HG03159 (cell line): ENCODE data around the gene FKBP9.
"Not testable (repeated sequence)": the region's sequence is repeated elsewhere in the genome, so short reads cannot be mapped to it uniquely, and the experiment has no call there.

ENCODE experiments used
- ATAC-seq: cut with Tn5 transposase; IDR thresholded peaks from one replicate; pipeline ENCODE4 v1.9.1; 2021; ENCODE audit warnings: mild to moderate bottlenecking, moderate library complexity; ENCODE audit not compliant: unreplicated experiment

FKBP9 gene

DNA sequence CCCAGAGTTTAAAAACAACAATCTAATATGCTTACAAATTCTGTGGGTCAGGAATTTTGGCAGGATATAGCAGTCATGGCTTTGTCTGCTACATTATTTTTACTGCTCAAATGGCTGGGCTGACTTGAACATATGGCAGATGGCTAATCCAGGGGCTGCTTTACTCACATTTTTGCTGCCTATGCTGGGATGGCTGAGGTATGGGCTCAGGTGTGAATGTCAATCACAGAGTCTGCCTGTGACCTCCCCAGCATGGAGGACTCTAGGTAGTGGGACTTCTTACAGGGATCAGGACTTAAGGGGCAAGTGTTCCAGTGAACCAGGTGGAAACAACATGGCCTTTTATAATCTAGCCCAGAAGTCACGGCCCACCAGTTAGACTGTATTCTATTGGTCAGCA is 4.4 kb upstream of the FKBP9 start:
- ATAC-seq: no peak

DNA sequence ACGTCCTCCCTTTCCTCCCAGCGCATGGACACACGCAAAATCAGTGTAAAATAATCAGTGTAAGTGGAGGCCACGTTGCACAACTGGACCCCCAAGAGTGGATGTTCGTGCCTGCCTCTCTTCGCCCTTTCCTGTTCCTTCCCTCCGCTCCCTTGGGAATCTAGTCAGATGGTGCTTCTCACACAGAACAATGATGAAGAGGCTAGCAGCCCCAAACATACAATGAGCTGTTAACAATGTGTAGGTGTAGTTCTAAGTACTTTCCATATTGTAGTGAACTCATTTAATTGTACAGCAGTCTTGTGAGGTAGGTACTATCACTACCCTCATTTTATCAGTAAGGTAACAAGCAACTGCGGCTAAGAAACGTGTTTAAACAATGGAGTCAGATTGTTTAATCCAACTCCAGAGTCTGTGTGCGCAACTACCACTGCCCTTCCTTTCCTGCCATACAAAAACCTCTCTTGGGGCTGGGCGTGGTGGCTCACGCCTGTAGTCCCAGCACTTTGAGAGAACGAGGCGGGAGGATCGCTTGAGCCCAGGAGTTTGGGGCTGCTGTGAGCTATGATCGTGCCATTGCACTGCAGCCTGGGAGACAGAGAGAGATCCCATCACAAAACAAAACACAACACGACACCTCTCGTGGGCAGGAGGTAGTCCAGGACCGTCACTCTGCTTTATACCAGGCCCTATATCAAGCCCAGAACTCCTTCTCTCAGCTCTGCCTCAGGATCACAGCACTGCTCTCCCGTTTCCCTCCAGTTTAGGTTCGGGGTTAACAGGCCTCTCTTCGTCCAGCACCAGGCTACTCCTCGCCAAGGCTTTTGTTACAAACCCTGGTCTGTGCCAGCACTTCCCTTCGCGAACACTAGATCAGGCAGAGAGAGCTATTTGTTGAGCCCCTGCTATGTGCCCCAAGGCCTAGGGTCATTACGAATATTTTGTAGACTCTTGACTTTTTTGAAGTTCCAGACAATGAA is 1.1 kb downstream of the FKBP9 start:
- ATAC-seq: no peak

DNA sequence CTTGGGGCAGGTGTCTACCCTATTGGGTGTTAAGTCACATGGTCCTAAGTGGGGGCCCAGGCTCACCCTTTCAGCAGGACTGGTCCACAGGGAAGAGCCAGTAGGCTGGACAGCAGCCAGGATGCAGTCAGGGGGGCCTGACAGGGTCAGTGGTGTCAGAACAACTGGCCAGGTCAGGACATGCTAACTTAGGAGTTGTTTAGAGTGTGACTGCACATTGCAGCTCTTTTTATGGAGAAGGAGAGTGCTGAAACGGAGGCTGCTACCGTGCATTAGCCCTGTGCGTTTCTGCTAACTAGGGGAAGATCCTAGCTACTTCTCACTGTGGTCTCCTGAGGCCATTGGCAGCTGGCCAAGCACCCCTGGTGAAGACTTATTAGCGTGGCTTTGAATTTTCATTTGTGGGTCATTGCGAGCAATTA is 6.7 kb downstream of the FKBP9 start:
- ATAC-seq: not testable (repeated sequence)

DNA sequence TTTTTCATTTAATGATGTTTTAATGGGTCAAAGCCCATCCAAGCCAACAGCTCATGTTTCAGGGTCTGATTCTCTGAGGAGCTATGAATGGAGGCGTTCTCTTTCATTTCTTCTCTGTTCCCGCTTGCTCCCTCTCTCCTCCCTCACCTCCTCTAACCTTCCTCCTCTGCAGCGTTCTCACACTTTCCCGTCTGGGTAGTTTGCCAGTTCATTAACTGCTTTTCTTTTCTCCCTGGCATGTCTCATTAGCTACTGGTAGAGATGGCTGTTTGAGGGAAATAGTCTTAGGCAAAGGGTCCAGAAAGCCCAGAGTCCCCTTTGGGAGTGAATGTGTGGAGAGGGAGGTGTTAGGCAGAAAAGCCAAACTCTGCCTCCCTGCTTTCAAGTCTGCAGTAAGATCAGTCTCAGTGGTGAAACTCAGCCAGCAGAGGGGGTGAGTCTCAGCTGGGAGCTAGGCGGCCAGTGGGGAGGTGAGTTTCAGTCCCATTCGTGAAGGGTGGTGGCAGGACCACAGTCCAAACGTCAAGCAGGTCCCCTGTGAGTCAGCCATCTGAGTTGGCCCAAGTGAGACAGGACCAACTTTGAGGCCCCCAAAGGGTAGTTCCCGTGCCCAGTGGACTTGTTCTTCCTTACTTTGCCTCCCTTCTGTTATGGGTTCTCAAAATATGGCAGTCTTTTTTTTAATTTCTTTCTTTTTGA is 7.4 kb downstream of the FKBP9 start:
- ATAC-seq: peak; percentile 97

DNA sequence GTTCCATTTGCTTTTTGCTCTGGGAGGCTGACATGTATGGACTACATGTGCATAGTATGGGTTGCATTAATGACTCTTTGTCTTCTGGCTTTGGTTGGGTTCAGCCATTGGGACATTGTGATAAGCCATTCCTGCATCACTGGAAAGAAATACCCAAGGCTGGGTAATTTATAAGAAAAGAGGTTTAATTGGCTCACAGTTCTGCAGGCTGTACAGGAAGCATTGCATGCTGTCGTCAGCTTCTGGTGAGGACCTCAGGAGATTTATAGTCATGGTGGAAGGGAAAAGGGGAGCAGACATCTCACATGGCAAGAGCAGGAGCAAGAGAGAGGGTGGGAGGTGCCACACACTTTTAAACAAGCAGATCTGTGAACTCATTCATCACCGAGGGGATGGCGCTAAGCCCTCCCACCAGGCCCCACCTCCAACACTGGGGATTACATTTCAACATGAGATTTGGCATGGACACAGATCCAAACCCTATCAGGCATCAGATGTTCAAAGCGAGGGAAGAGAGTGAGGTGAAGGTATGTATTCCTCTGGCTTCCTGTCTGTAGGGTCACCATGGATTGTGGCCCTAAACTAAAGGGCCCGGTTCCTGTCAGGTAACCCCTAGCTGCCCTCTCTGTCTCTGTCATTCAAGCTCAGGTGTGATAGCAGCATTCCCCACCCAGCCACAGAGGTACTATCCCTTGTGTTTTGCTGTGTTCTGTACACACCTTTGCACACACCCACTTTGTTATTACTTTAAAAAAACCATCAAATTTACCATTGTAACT is 9.4 kb downstream of the FKBP9 start:
- not testable (repeated sequence) for ATAC-seq

DNA sequence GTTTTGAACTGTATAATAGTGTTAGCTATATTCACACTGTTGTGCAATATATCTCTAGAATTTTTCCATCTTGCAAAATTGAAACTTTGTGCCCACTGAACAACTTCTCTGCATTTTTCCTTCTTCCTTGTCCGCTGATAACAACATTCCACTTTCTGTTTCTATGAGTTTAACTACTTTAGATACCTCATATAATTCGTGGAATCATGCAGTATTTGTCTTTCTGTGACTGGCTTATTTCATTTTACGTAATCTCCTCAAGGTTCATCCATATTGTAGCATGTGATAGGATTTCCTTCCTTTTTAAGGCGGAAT is 10.0 kb downstream of the FKBP9 start:
- not testable (repeated sequence) for ATAC-seq

DNA sequence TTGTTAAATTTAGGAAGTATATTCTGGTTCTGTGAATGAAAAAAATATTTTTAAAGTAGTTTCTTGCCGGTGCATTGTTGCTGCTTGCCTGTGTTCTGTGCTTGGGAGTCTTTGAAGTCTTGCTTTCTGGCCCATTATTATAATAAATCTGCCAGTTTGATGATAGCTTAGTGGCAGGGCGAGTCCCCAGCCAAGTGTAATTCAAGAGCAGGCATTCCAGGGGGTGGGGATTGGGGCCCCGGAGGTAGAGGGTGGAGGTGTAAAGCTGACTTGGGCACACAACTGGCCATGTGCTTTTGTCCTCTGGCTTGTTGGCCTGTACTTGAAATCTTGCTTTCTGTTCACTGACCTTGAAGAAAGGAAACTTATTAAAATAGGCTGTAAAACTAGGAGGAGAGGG is 14.7 kb downstream of the FKBP9 start:
- ATAC-seq: not testable (repeated sequence)

DNA sequence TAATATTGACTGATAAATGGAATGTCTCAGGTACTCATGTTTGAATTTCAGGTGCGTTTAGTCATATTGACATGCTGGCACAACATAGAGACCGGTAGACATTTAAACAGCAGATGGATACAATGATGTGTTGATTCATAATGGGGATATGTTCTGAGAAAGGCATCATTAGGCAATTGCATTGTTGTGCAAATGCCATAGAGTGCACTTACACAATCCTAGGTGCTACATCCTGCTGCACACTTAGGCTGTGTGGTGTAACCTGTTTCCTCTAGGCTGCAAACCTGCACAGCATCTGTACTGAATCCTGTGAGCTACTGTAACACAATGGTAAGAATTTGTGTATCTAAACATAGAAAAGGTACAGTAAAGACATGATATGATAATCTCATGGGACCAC is 19.9 kb downstream of the FKBP9 start:
- ATAC-seq: not testable (repeated sequence)

DNA sequence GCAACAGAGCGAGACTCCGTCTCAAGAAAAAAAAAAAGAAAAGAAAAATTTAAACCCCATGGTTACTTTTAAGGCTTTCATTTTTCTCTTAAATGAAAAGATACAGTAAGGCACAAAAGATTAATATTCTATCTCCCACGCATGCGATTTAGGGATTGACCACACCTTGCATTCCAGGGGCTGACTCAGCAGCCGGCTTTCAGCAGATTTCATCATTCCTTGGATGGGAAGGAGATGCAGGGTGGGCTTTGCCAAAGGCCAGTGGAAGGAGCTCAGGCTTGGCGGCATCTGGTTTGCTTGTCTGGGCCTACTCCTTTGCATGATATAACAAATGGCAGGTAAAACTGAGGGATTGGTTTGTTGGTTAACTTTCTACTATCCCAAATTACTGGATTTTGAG is 22.0 kb downstream of the FKBP9 start:
- not testable (repeated sequence) for ATAC-seq

DNA sequence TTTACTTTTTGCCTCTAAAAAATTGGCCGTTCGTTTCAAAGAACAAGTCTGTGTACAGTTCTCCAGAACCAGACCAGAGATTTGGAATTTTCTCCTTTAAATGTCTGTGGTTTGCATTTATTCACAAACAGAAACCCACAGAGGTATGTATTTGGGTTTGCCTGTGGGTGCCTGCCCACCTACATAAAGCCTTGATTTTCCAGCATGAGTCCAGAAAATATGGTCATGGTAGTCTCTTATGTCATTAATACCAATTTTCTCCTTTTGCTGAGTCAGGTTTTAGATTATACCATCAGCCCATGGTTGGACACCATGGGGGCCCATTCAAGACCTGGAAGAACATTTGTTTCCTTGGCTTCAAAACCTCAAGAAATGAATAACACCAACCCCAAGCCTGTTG is 22.7 kb downstream of the FKBP9 start:
- not testable (repeated sequence) for ATAC-seq

DNA sequence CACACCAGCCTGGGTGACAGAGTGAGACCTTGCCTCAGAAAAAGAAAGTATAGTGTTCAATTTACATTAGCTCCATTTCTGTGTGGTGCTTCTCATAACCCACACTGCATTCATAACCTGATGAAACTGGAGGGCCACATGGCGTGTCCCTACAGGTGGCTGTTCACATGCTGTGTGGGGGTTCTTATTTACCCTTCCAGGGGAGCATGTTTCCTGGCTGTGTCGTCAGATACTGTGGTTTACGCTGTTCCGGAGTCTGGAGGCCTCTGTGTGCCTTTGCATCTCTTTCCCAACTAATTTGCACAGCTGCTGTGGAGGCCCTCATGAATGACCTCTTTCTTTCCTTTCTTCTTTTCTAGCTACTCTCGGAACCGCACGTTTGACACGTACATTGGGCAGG is 30.9 kb downstream of the FKBP9 start:
- ATAC-seq: peak; percentile 47

DNA sequence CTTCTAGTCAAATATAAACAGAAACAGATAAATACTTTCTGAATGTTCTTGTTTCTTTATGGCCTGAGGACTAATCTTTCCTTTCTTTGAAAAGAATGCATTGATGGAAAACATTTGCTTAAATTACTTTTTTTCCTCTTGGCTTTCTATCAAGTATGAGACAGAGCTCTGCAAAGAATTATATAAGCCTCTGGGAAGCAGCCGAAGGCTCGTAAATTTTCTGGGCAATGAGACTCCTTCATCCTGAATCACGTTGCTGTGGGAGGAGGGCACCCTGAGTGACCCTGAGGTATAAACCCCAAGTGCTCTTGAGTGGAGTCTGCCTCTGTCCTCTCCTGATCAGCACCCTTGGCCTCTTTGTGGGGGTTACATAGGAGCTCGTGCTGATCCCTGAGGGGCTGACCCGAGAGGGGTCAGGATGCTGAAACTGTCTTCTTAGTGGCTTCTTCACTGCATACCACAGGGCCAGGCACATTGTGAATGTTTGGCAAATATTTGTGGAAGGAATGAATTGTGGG is 33.9 kb downstream of the FKBP9 start:
- not testable (repeated sequence) for ATAC-seq

DNA sequence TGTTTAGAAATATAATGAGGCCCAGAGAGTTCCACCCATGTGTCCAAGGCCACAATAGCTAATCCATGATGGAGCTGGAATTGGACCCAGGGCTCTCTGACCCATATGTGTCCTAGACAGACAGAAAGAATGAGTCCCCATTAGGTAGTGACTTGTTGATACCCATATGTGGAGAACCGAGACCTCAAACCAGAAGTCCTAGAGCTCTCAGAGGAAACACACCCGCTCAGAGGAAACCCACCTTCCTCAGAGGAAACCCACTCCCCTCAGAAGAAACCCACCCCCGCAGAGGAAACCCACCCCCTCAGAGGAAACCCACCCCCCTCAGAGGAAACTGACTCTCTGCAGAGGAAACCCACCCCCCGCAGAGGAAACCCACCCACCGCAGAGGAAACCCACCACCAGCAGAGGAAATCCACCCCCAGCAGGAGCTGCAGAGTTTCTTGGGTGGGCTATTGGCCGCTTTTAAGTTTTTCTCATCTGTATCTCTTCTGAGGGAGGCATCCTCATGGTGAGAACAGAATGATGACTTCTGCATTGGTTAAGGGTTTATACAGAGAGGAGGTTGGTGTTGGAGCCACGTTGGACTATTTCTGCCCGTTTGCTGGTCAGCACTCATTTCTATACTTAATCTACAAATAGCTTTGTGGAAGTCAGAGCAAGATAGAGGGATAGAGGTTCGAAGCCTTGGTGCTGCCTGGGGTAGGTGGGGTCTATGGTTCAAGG is 34.9 kb downstream of the FKBP9 start:
- not testable (repeated sequence) for ATAC-seq

DNA sequence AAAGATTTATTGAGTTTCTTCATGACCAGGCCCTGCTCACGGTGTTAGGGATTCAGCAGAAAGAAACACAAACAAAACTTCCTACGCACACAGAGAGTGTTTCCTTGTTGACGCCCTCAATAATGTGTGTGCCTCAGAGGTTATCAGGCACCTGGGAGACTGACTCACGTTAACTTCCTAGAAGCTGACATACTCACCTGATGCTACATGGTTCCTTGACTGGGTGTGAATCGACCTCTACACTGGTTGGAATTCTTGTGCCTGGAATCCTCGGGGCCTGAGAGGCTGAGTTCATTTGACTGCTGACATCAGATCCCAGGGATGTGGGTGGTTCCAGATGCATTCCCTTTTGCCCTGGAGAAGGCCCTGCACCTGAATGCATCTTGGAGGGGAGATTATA is 35.5 kb downstream of the FKBP9 start:
- ATAC-seq: not testable (repeated sequence)

DNA sequence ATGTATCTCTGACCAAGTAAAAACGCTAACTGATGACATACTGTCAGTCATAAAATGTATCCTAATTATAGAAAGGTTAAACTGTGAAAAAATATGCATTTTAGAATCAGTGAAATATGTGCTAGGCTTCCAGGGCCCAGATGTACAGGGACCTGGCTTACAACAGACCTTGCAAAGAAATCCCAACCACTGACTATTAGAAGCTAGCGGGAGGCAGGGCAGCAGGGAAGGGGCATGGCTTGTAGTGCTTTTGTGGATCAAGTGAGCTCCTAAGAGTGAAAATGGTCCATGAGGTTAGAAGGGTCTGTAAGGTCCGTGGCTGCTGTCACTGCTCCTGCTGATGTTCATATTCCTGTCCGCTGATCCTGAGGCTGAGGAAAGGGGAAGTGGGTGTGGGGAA is 40.7 kb downstream of the FKBP9 start:
- ATAC-seq: not testable (repeated sequence)

DNA sequence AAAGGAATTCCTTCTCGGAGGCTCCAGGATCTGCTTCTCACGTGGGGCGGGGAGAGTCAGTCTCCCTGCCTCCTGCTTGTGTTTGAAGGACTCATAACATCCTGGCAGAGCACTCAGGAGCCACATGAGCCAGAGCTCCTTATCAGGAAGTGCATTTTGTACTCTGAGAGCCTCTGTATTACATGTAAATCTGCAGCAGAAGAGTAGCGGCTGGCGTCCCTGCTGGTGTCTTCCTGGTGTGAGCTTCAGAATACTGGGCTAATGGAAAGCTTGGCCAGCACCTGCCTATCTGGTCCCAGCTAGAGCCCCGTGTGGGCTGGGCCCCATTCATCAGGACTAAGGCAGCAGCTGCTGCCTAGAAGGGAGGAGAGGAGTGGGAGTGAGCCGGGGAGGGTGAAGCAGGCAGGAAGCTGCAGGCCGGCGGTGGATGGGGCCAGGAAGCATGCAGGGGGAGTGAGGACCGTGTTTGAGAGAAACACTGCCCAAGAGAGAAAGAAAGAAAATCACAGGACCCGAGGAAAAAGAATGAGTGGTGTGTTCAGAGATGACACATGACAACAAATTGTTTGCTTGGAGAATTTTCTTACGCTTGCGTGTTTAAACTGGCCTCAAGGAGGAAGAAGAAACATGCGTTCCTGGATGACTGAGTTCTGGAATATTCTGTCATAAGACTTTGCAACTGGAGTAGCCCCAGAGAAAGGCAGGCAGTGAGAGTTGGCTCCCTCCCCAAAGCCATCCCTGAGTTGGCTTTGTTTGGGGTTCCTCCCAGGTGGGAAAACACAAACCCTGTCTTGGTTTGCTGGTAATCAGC is 41.3 kb downstream of the FKBP9 start:
- ATAC-seq: peak; percentile 51

DNA sequence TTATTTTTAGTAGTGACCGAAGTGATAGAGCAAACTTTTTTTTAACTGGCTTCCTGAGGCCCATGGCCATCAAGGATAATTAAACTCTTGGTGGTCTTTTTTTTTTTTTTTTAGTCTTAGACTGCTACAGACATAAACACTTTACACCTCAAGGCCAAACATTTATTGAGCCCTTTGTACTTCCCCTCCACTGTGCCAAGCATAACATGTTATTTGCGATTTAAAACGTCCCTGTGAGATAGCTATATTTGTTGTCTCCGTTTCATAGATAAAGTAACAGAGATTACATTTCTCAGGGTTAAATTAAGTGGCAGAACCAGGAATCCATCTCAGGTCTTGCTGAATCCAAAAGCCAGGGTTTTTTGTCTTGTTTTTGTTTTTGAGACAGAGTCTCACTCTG is 42.1 kb downstream of the FKBP9 start:
- ATAC-seq: not testable (repeated sequence)

DNA sequence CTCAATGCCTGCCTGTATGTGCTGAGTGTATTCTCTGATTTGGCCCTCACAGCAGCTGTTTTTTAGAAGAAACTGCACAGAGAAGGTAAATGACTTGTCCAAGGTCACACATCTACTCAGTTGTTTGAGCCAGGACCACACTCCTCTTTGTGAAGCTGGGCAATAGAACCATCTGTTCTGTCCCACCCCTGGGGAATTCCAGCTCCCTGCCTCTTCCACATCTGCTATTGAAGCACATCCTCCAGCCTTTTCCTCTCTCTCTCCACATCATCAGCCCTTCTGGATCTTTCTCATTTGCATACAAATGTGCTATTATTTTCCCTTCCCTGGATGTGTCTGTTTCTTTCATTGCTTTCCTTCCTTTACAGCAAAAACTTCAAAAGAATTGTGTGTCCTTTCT is 45.9 kb downstream of the FKBP9 start:
- not testable (repeated sequence) for ATAC-seq

DNA sequence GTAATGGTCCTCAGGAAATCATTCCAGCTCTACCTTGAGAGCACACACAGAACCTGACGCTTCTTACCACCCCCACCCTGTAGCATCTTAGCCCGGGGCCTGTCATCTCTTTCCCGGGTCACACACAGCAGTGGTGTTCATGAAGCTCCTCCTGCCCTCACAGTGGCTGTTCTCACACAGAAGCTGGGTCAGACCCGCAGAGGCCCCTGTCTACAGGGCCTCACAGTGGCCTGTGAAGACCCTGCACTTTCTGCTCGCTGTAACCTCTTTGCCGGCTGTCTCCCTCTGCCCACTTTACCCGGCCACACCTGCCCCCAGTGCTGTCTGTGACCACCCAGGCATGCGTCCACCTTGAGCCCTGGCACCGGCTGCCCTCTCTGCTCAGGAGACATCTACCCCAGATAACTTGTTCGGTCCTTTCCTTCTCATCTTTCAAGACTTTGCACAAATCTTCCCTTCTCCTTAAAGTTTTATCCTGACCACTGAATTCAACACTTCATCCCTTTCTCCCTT is 46.9 kb downstream of the FKBP9 start:
- not testable (repeated sequence) for ATAC-seq
